Psoas muscle (tissue), 8 donors: ENCODE results near the gene OR1A1. TPM values are rescaled to one million over a fixed set of nuclear protein-coding genes. Genes with fewer than 3 reads are reported as not detected.
"Not testable (repeated sequence)": the region's sequence is repeated elsewhere in the genome, so short reads cannot be mapped to it uniquely, and the experiment has no call there.

Experiments
- ATAC-seq, 4 donors: fragments of 200-7000 bp; cut with Tn5 transposase; one replicate each; pipeline ENCODE4 v1.9.1; 2020; ENCODE audit warnings: moderate library complexity in 3 of 4, mild to moderate bottlenecking in 2 of 4
- DNase-seq, 2 donors: peaks; one replicate each; pipeline ENCODE4 v3.0.0-alpha.2; 2020
- H3K27ac ChIP-seq: fragments of 200-600 bp; one replicate; pipeline ENCODE4 v1.8.0; 2022
- H3K27me3 ChIP-seq, 3 donors: fragments of 200-600 bp in 1 of 3; one replicate each; pipeline versions ENCODE4 v1.6.1 to v1.8.0; 2013 to 2022; ENCODE audit warnings: low read length in 2 of 3, mild to moderate bottlenecking in 2 of 3, moderate library complexity in 1 of 3; ENCODE audit not compliant: insufficient read depth in 3 of 3
- H3K36me3 ChIP-seq, 2 donors: fragments of 200-600 bp in 1 of 2; one replicate each; pipeline versions ENCODE4 v1.6.1 to v1.8.0; 2013 to 2022; ENCODE audit warnings: low read depth in 1 of 2, mild to moderate bottlenecking in 1 of 2, moderate library complexity in 1 of 2; ENCODE audit not compliant: insufficient read depth in 1 of 2
- H3K4me1 ChIP-seq: fragments of 200-600 bp; one replicate; pipeline ENCODE4 v1.8.0; 2022
- H3K4me3 ChIP-seq: fragments of 200-600 bp; one replicate; pipeline ENCODE4 v1.8.0; 2022; ENCODE audit warnings: mild to moderate bottlenecking
- H3K9me3 ChIP-seq: fragments of 200-600 bp; one replicate; pipeline ENCODE4 v1.8.0; 2022
- CTCF ChIP-seq: fragments of 200-600 bp; IDR thresholded peaks from one replicate; pipeline ENCODE4 v1.8.0; 2022; ENCODE audit warnings: antibody characterized with exemption
- whole genome bisulfite sequencing, 3 donors: extraction: QIAGEN DNeasy Blood & Tissue Kit; methylation state at CpG; one replicate each; pipeline versions ENCODE4 v1.1.6 to v1.1.7; 2013; 5-methylcytosine and 5-hydroxymethylcytosine counted together
- intact Hi-C, 2 donors: fragments of 100-400 bp; cut with DNase I; formaldehyde crosslinking; loops; one replicate each; pipeline versions ENCODE4 v1.11.0 to v1.14.2; 2022
- polyA plus RNA-seq, 3 donors: library from polyadenylated mRNA; stranded (reverse); fragments of 200-250 nt; gene quantifications; one replicate each; pipeline ENCODE4 v1.2.3, GENCODE V29; 2013
- total RNA-seq, 4 donors: library from RNA; stranded (reverse); fragmentation: NEBNext Ultra II Directional in 2 of 4; extraction: Animal tissue kit (Norgen Biotek cat#: 25700) in 2 of 4; gene quantifications; one replicate each; pipeline versions ENCODE4 v1.2.1 to v1.2.4, GENCODE V29; 2021 to 2023
- donor health status: healthy with polysubstance abuse.
- donor health status: DM: no; HTN: no; CAD: no; lungs with moderate emphysema.
- donor health status: Bipolar disorder and iron deficiency.
- donor health status: healthy.
- donor health status: DM: yes; HTN: yes; CAD: no.
- donor health status: DM: no; HTN: no; CAD: no.
- donor health status: DM: no; HTN: no; CAD: no.
- donor health status: DM: yes; HTN: yes; CAD: no.

The OR1A1 gene
- total and polyA plus RNA-seq, 7 donors: not detected

GRCh38 chr17:3213001-3213400, 5.5 kb downstream of the OR1A1 start:
- WGBS, 3 donors: 75 to 83% (median 83%) methylated on average over 3 of the region's 3 CpGs
- no peak overlapping the region for H3K4me3 ChIP-seq
- H3K4me1 ChIP-seq: no peaks in the 10 kb centered on the region
- ATAC-seq: no peak
- intact Hi-C loops: no loop called here
- no peaks in the 10 kb centered on the region for H3K36me3 ChIP-seq
- TF ChIP-seq CTCF: no peak
- DNase-seq: no peak
- peaks cover 0 to 4% (median 0%) of the 10 kb centered on the region in 3 donors for H3K27me3 ChIP-seq
- no peak overlapping the region for H3K27ac ChIP-seq
- no peaks in the 10 kb centered on the region for H3K9me3 ChIP-seq

GRCh38 chr17:3213587-3213986, 6.1 kb downstream of the OR1A1 start:
- no peak overlapping the region for H3K27ac ChIP-seq
- no peak for ATAC-seq
- WGBS, 3 donors: 46 to 52% (median 49%) methylated on average over 6 of the region's 6 CpGs
- TF ChIP-seq CTCF: no peak
- H3K36me3 ChIP-seq: no peaks in the 10 kb centered on the region
- H3K9me3 ChIP-seq: no peaks in the 10 kb centered on the region
- intact Hi-C loops: no loop called here
- no peak for DNase-seq
- peaks cover 0 to 4% (median 0%) of the 10 kb centered on the region in 3 donors for H3K27me3 ChIP-seq
- H3K4me1 ChIP-seq: no peaks in the 10 kb centered on the region
- H3K4me3 ChIP-seq: no peak overlapping the region

- H3K4me1 ChIP-seq, H3K27me3 ChIP-seq, H3K9me3 ChIP-seq, ATAC-seq, H3K4me3 ChIP-seq, intact Hi-C loops, DNase-seq, H3K27ac ChIP-seq, H3K36me3 ChIP-seq: not testable (repeated sequence)
- WGBS, 3 donors: 62 to 77% (median 68%) methylated on average over 3 of the region's 3 CpGs
These were observed 12.5 kb downstream of the OR1A1 start for GRCh38 chr17:3219978-3220377.

- WGBS, 3 donors: 74 to 87% (median 77%) methylated on average over 2 of the region's 2 CpGs
These were observed 14.4 kb downstream of the OR1A1 start for GRCh38 chr17:3221850-3222249.

GRCh38 chr17:3222505-3222904, 15.0 kb downstream of the OR1A1 start:
- H3K27me3 ChIP-seq: no peaks in the 10 kb centered on the region
- no peaks in the 10 kb centered on the region for H3K9me3 ChIP-seq
- intact Hi-C loops: no loop called here
- DNase-seq: no peak
- 47 to 70% (median 59%) methylated on average over 2 of the region's 2 CpGs for WGBS, 3 donors
- TF ChIP-seq CTCF: no peak
- no peak overlapping the region for H3K4me3 ChIP-seq
- no peak for ATAC-seq
- no peaks in the 10 kb centered on the region for H3K4me1 ChIP-seq
- no peaks in the 10 kb centered on the region for H3K36me3 ChIP-seq
- no peak overlapping the region for H3K27ac ChIP-seq

More at GRCh38 chr17:3221850-3222249, 14.4 kb downstream of the OR1A1 start:
- H3K4me3 ChIP-seq: no peak overlapping the region
- ATAC-seq (no peak), DNase-seq (no peak)
- H3K36me3 ChIP-seq: no peaks in the 10 kb centered on the region
- H3K9me3 ChIP-seq: no peaks in the 10 kb centered on the region
- no peak for TF ChIP-seq CTCF
- H3K4me1 ChIP-seq: no peaks in the 10 kb centered on the region
- H3K27me3 ChIP-seq: no peaks in the 10 kb centered on the region
- H3K27ac ChIP-seq: no peak overlapping the region
- intact Hi-C loops: no loop called here

- ATAC-seq, H3K4me1 ChIP-seq, H3K9me3 ChIP-seq, DNase-seq, intact Hi-C loops, H3K36me3 ChIP-seq, H3K4me3 ChIP-seq, H3K27ac ChIP-seq, H3K27me3 ChIP-seq: not testable (repeated sequence)
These were observed 17.4 kb downstream of the OR1A1 start for GRCh38 chr17:3224721-3225352.

- H3K4me1 ChIP-seq, DNase-seq: not testable (repeated sequence)
- WGBS, 3 donors: 78 to 80% (median 79%) methylated on average over 6 to 8 of the region's 8 CpGs
These were observed 24.8 kb downstream of the OR1A1 start for GRCh38 chr17:3232300-3232699.

GRCh38 chr17:3238685-3239084, 31.2 kb downstream of the OR1A1 start:
- intact Hi-C loops, H3K4me3 ChIP-seq, H3K27ac ChIP-seq, DNase-seq, H3K9me3 ChIP-seq, ATAC-seq, H3K4me1 ChIP-seq, H3K36me3 ChIP-seq, H3K27me3 ChIP-seq: not testable (repeated sequence)
- WGBS, 3 donors: 0 to 5% (median 0%) methylated on average over 1 of the region's 2 CpGs

More at GRCh38 chr17:3232300-3232699, 24.8 kb downstream of the OR1A1 start:
- H3K27ac ChIP-seq, H3K36me3 ChIP-seq, H3K9me3 ChIP-seq, H3K27me3 ChIP-seq, ATAC-seq, H3K4me3 ChIP-seq, intact Hi-C loops: not testable (repeated sequence)
